GM12878 (cell line): ENCODE results near the gene AOC3. TPM values are rescaled to one million over a fixed set of nuclear protein-coding genes. Genes with fewer than 3 reads are reported as not detected.

ENCODE experiments used
- ATAC-seq: fragments of 200-7000 bp; cut with Tn5 transposase; 3 replicates; pipeline ENCODE4 v1.9.1; 2020; ENCODE audit warnings: mild to moderate bottlenecking, moderate library complexity
- BruUV-seq: library from RNA; stranded (reverse); fragments of 400-500 nt; replicated peaks from 2 replicates; lab custom pipeline; 2021; lab: Mats Ljungman, UMichigan
- CTCF ChIA-PET: fragments of 300-600 bp; sonication (Branson Sonifier 250); formaldehyde crosslinking; extraction: SDS; loops from one replicate; lab custom pipeline; 2021; ENCODE audit warnings: inconsistent platforms; lab: Yijun Ruan, JAX
- POLR2A ChIA-PET: fragments of 350-600 bp; formaldehyde crosslinking; extraction: SDS; loops from one replicate; lab custom pipeline; 2021; ENCODE audit warnings: inconsistent platforms; lab: Charles Lee
- RAD21 ChIA-PET: fragments of 300-600 bp; sonication (Branson Sonifier 250); formaldehyde crosslinking; loops from one replicate; lab custom pipeline; 2023; ENCODE audit warnings: antibody characterized with exemption; ENCODE audit not compliant: unreplicated experiment; lab: Charles Lee
- SMC1A ChIA-PET: fragments of 300-600 bp; sonication (Branson Sonifier 250); formaldehyde crosslinking; loops from one replicate; lab custom pipeline; 2023; ENCODE audit not compliant: unreplicated experiment, uncharacterized antibody; lab: Charles Lee
- DNase-seq: peaks from one replicate; pipeline ENCODE4 v3.0.0-alpha.2; 2011; ENCODE audit warnings: low read depth, low spot score
- FAIRE-seq: peaks from 3 replicates; lab custom pipeline; 2011; peaks lifted over from hg19 to GRCh38; lab: Jason Lieb, UNC
- H2AFZ ChIP-seq: 2 replicates; pipeline ENCODE4 v1.6.0; 2011; ENCODE audit warnings: low read depth, low read length, control low read depth; ENCODE audit not compliant: control insufficient read depth
- H3K27ac ChIP-seq: 2 replicates; pipeline ENCODE4 v1.5.1; 2011; ENCODE audit warnings: control low read depth; ENCODE audit not compliant: control insufficient read depth, insufficient read depth
- H3K27me3 ChIP-seq, 2 experiments: replicated peaks in 1 of 2; 2 replicates each; pipeline versions ENCODE4 v1.6.0 to v1.6.1; 2011; ENCODE audit warnings: low read length in 1 of 2; ENCODE audit not compliant: control insufficient read depth in 2 of 2, insufficient read depth in 2 of 2
- H3K36me3 ChIP-seq, 2 experiments: 2 replicates each; pipeline ENCODE4 v1.5.1; 2011; ENCODE audit warnings: low read length in 1 of 2; ENCODE audit not compliant: control insufficient read depth in 2 of 2, insufficient read depth in 2 of 2
- H3K4me1 ChIP-seq: 2 replicates; pipeline ENCODE4 v1.6.1; 2011; ENCODE audit warnings: mild to moderate bottlenecking, low read length, moderate library complexity, mixed read lengths; ENCODE audit not compliant: control insufficient read depth, insufficient read depth
- H3K4me2 ChIP-seq: 2 replicates; pipeline ENCODE4 v1.6.0; 2011; ENCODE audit warnings: control low read depth; ENCODE audit not compliant: control insufficient read depth, insufficient read depth
- H3K4me3 ChIP-seq: fragments of 200-600 bp; sonication (generic); 2 replicates; pipeline ENCODE4 v1.5.1; 2016
- H3K79me2 ChIP-seq: 2 replicates; pipeline ENCODE4 v1.6.0; 2011; ENCODE audit warnings: low read length; ENCODE audit not compliant: control insufficient read depth, insufficient read depth
- H3K9ac ChIP-seq: 2 replicates; pipeline ENCODE4 v1.8.0; 2011; ENCODE audit warnings: low read length, control low read depth, mixed read lengths; ENCODE audit not compliant: control insufficient read depth, insufficient read depth
- H3K9me3 ChIP-seq: replicated peaks from 3 replicates; pipeline ENCODE4 v1.5.1; 2011; ENCODE audit warnings: mild to moderate bottlenecking, low read length; ENCODE audit not compliant: control insufficient read depth, insufficient read depth
- H4K20me1 ChIP-seq: 2 replicates; pipeline ENCODE4 v1.6.0; 2011; ENCODE audit not compliant: control insufficient read depth, insufficient read depth
- EGR1 ChIP-seq, 2 experiments: IDR thresholded peaks; 1 replicate in 1 of 2; 2 replicates in 1 of 2; pipeline ENCODE4 v1.6.1; 2011 to 2012; ENCODE audit warnings: low read depth in 2 of 2, low read length in 2 of 2, borderline replicate concordance in 1 of 2, mild to moderate bottlenecking in 1 of 2, moderate library complexity in 1 of 2
- POLR2A ChIP-seq: IDR thresholded peaks from 2 replicates; pipeline ENCODE4 v1.6.1; 2011; ENCODE audit warnings: low read depth, mild to moderate bottlenecking, low read length
- POLR2AphosphoS5 ChIP-seq: IDR thresholded peaks from 2 replicates; pipeline ENCODE4 v1.6.1; 2011; ENCODE audit warnings: mild to moderate bottlenecking, low read length, inconsistent platforms
- YBX1 ChIP-seq: fragments of 450-650 bp; IDR thresholded peaks from 2 replicates; pipeline ENCODE4 v1.6.1; 2016; ENCODE audit warnings: antibody characterized with exemption
- WGBS: methylation state at CpG from one replicate; pipeline ENCODE4 v1.1.6; 2016; ENCODE audit warnings: low lambda C conversion rate; ENCODE audit not compliant: insufficient replicate concordance, insufficient coverage; ENCODE audit errors: missing lambda C conversion rate; 5-methylcytosine and 5-hydroxymethylcytosine counted together
- in situ Hi-C: fragments of 300-500 bp; cut with MboI; formaldehyde crosslinking; loops from 9 replicates; pipeline ENCODE4 v1.14.3; 2018; ENCODE audit warnings: mixed read lengths
- intact Hi-C: fragments of 100-400 bp; cut with micrococcal nuclease; formaldehyde crosslinking; loops from one replicate; pipeline ENCODE4 v1.14.2; 2022; ENCODE audit not compliant: unreplicated experiment
- polyA plus RNA-seq, 11 experiments: library from polyadenylated mRNA; depleted of rRNA in 4 of 11; unstranded in 6 of 11; stranded (reverse) in 5 of 11; fragments of >200 nt; fragmentation: Nextera tagmentation in 4 of 11; fragmentation: Illumina TruSeq in 1 of 11; extraction: Ambion mirVana in 4 of 11; extraction: Trizol in 1 of 11; gene quantifications; 1 replicate in 1 of 11; 2 replicates in 10 of 11; pipeline versions ENCODE4 v1.2.1 to v1.2.3, GENCODE V29; 2011 to 2016; ENCODE audit warnings: inconsistent platforms in 2 of 11, missing spikeins in 2 of 11, low read depth in 1 of 11
- total RNA-seq, 4 experiments: library from RNA; depleted of rRNA in 3 of 4; stranded (reverse); fragments of >200 nt in 3 of 4; fragmentation: Illumina TruSeq in 1 of 4; extraction: Trizol in 1 of 4; gene quantifications; 2 replicates each; pipeline versions ENCODE4 v1.2.1 to v1.2.3, GENCODE V29; 2013 to 2021

AOC3 gene
- total and polyA plus RNA-seq, 10 of the 15 experiments (the other 5 are each of a cell fraction or from before 2014, with no cell fraction given), result 0.02 to 0.91 (median 0.34) TPM; not detected in 2

- 82% methylated on average over 11 of the region's 11 CpGs for WGBS
- Histone ChIP-seq H3K9me3 (no peaks in the 10 kb centered on the region), H3K27ac (no peak overlapping the region), H3K4me1 (no peaks in the 10 kb centered on the region; the same call in 1 of the 2 replicates), H3K4me2 (no peak overlapping the region), H4K20me1 (no peaks in the 10 kb centered on the region), H3K79me2 (no peaks in the 10 kb centered on the region), H3K4me3 (no peak overlapping the region), H3K27me3 (no peaks in the 10 kb centered on the region), H3K36me3 (peaks cover 16 to 41% of the 10 kb centered on the region in 2 experiments), H2AFZ (no peak overlapping the region), H3K9ac (no peak overlapping the region)
- FAIRE-seq (no peak), ATAC-seq (no peak), DNase-seq (no peak)
- SMC1A ChIA-PET, result interaction anchor here (0.9 to 1.7 kb wide), 2 partner anchors 87 to 156 kb away, joined by 3 to 7 read pairs; partner anchors contain the start of gene RPL27
- intact Hi-C loops, result loop anchor here (2.0 to 10.0 kb wide), 2 partner anchors 95 to 153 kb away; partner anchors contain the start of gene RPL27
- BruUV-seq, result TSS peak; percentile 39
- RAD21 ChIA-PET, result interaction anchor here (0.6 kb wide), 1 partner anchor 166 kb away, joined by 5 read pairs; no protein-coding TSS in a partner anchor
- CTCF ChIA-PET, result interaction anchor here (1.6 to 4.7 kb wide), 2 partner anchors 87 to 156 kb away, joined by 5 to 38 read pairs; partner anchors contain the start of gene RPL27
- POLR2A ChIA-PET, result interaction anchor here (1.2 kb wide), 1 partner anchor 23 kb away, joined by 3 read pairs; no protein-coding TSS in a partner anchor
- in situ Hi-C loops, result no loop called here
- TF ChIP-seq YBX1, result no peak
- peak; percentile 30; the same call in 1 of the 2 replicates for TF ChIP-seq POLR2A
- no peak for TF ChIP-seq EGR1 (IDR thresholded peaks at IDR 0.05; ENCODE audit: borderline replicate concordance in 1 of 2, low read depth in 2 of 2, low read length in 2 of 2)
- peak; percentile 24 for TF ChIP-seq POLR2AphosphoS5
- TF ChIP-seq, all 136 proteins: peak for 2
Measured at GRCh38 chr17:42841975-42842685, 8.9 kb upstream of the AOC3 start.
